ENCODE results near the gene CHI3L1. TPM values are rescaled to one million over a fixed set of nuclear protein-coding genes. Genes with fewer than 3 reads are reported as not detected.

CHI3L1 gene
- total RNA-seq, 1 donor from 2014 or later = 85.1 TPM

DNA sequence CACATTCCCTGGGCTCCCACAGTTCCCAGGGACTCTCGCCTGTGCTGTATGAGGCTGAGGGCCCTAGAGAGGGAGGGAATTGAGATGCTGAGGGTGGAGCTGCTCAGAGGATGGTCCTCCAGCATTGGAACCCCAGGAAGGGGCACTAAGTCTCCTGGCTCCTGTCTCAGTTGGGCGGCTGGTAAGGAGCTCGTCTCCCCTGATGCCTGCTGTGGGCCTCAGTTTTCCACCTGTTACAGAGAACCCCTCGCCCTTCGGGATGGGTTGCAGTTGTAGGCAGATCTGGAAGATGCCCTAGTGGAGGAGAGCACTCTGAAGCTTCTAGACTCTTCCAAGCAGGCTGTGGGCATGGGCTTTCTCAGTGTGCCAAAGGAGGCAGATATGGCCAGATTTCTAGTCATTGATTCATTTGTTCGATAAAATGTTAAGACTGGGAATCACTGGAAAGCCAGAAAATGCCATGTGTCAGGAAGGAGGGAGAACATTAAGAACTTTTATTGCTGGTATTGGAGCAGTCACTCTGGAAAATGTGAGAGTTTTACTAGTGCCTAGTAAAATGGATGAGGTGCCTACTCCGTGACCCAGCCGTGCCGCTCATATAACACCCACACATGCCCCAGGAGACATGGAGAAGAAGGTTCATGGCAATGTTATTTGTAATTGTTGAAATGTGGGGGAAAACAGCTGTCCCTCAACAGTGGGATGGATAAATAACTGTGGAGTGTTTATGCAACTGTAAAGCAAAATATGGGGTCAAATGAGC is 10.1 kb downstream of the CHI3L1 start:
- H3K27ac ChIP-seq = no peak overlapping the region
- H3K4me1 ChIP-seq = peaks cover 12% of the 10 kb centered on the region
- no peak overlapping the region for H3K4me3 ChIP-seq
- H3K27me3 ChIP-seq = no peaks in the 10 kb centered on the region
- ATAC-seq = no peak
- no peaks in the 10 kb centered on the region for H3K9me3 ChIP-seq
- TF ChIP-seq, protein P1, sequence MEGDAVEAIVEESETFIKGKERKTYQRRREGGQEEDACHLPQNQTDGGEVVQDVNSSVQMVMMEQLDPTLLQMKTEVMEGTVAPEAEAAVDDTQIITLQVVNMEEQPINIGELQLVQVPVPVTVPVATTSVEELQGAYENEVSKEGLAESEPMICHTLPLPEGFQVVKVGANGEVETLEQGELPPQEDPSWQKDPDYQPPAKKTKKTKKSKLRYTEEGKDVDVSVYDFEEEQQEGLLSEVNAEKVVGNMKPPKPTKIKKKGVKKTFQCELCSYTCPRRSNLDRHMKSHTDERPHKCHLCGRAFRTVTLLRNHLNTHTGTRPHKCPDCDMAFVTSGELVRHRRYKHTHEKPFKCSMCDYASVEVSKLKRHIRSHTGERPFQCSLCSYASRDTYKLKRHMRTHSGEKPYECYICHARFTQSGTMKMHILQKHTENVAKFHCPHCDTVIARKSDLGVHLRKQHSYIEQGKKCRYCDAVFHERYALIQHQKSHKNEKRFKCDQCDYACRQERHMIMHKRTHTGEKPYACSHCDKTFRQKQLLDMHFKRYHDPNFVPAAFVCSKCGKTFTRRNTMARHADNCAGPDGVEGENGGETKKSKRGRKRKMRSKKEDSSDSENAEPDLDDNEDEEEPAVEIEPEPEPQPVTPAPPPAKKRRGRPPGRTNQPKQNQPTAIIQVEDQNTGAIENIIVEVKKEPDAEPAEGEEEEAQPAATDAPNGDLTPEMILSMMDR (IDR thresholded peaks at IDR 0.05) = no peak
- no peak for DNase-seq
- H3K36me3 ChIP-seq = no peaks in the 10 kb centered on the region
- intact Hi-C loops (cut with DNase I) = no loop called here

DNA sequence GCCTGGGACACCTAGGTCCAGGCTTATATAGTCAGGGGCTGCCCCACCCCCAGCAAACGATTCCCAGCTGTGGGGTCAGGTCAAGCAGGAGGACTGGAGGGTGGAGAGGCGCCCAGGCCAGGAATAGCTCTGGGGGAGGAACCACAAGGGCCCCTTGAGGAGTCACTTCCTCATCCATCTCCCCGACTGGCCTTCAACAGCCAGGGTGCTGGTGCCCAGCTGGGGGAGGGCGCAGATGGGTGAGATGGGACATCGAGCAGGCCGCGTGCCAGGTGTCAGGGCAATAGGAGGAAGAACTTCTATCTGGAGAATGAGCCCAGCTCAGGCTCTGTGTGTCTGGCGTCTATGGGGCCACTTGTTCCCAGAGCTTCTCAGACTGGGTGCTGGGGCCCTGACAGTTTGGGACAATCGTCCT is 10.7 kb downstream of the CHI3L1 start:
- peaks cover 12% of the 10 kb centered on the region for H3K4me1 ChIP-seq
- DNase-seq = no peak
- peak; percentile 65 for ATAC-seq
- H3K27me3 ChIP-seq = no peaks in the 10 kb centered on the region
- no peak overlapping the region for H3K4me3 ChIP-seq
- intact Hi-C loops (cut with DNase I) = no loop called here
- TF ChIP-seq, protein P1 (IDR thresholded peaks at IDR 0.05) = no peak
- no peaks in the 10 kb centered on the region for H3K9me3 ChIP-seq
- H3K27ac ChIP-seq = no peak overlapping the region
- H3K36me3 ChIP-seq = no peaks in the 10 kb centered on the region

DNA sequence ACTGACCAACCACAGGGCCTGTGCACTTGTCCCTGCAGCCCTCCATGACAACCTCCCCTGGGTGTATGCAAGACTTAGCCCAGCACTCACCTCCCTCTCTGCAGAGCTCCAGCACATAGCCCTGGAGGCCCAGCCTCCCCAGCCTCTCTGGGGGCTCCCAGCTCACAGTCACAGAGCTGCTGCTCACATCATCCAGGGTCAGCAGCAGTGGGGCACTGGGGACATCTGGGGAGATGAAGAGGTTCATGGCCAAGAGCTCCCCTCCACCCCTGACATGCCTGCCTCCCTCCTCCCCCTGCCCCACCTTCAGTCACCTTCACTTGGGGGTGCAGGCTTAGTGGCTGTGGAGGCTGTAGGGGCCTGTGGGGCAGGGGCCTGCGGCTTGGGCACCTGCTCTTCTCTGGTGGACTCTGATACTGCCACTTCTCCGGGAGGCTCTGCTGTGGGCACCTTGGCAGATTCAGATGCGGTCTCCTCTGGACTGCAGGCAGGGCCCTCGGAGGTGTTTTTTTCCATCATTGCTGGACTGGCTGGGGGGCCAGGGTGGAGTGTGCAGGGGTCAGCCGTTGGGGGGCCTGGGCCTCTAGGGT is 11.2 kb downstream of the CHI3L1 start, which contains the start of gene MYBPH:
TSS of gene MYBPH (minus strand) at position 590 of the 590 bp plus-strand sequence. CDS start at position 519, 71 bp downstream.
- H3K27me3 ChIP-seq = no peaks in the 10 kb centered on the region
- DNase-seq = no peak
- intact Hi-C loops (cut with DNase I) = no loop called here

DNA sequence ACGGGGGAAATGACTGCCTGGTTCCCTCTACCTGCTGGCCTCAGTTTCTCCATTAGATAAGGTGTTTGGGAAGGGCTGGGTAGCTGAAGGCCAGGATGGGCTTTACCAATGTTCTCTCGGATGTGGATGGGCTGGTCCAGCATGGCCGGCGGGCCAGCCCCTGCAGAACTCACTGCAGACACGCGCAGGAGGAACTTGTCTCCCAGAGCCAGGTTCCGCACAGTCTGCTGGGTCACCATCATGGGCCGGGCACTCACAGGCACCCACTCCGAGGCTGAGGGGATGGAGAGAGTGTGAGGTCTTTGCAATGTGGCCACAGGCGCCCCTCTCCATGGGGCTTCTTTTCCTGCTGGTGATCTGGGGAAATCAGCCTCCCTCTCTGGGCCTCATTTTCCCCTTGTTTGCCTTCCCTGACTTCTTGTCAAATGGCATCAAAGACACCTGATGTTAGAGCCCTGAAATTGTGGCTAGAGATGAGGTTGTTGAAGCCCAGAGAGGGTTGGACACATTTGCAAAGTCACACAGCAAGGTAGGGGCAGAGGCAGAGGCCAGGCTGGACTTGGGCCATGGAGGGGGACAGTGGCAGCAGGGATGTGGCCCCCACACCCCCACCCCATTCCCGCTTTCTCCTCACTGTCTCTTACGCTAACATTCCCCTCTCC is 12.0 kb downstream of the CHI3L1 start:
- peaks cover 12% of the 10 kb centered on the region for H3K4me1 ChIP-seq
- H3K36me3 ChIP-seq = no peaks in the 10 kb centered on the region
- no peak overlapping the region for H3K4me3 ChIP-seq
- no peak for ATAC-seq
- no peaks in the 10 kb centered on the region for H3K9me3 ChIP-seq
- TF ChIP-seq, protein P1 (IDR thresholded peaks at IDR 0.05) = no peak
- H3K27me3 ChIP-seq = no peaks in the 10 kb centered on the region
- no peak overlapping the region for H3K27ac ChIP-seq
- intact Hi-C loops (cut with DNase I) = no loop called here
- DNase-seq = no peak

More for the DNA sequence above, 11.2 kb downstream of the CHI3L1 start, which contains the start of gene MYBPH:
- no peaks in the 10 kb centered on the region for H3K36me3 ChIP-seq
- no peak within 1 kb of the TSS for H3K4me3 ChIP-seq
- H3K4me1 ChIP-seq = peaks cover 12% of the 10 kb centered on the region
- no peak for ATAC-seq
- TF ChIP-seq, protein P1 (IDR thresholded peaks at IDR 0.05) = no peak
- no peak within 1 kb of the TSS for H3K27ac ChIP-seq
- H3K9me3 ChIP-seq = no peaks in the 10 kb centered on the region

DNA sequence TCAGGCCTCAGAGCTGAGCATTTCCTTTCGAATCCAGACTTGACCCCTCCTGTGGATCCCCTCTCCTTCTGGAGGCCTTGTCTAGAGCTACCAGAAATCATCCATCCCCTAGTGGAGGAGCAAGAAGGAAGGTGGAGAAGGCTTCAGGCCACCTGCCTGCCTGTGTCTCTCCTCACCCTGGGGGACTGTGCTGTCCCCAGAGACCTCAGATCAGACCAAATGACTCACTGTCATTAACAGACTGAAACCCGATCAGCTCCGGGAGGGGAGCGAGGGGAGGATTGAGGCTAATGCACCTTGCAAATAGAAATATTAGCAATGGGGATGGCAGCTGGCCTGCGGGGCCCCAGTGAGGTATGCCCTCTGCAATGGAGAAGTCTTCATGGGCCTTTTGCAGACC is 12.9 kb downstream of the CHI3L1 start:
- Histone ChIP-seq H3K27ac (no peak overlapping the region), H3K9me3 (no peaks in the 10 kb centered on the region), H3K27me3 (no peaks in the 10 kb centered on the region), H3K36me3 (no peaks in the 10 kb centered on the region), H3K4me3 (no peak overlapping the region), H3K4me1 (peaks cover 12% of the 10 kb centered on the region)
- intact Hi-C loops (cut with DNase I) = no loop called here
- no peak for DNase-seq
- TF ChIP-seq, protein P1 (IDR thresholded peaks at IDR 0.05) = no peak
- no peak for ATAC-seq

All from upper lobe of right lung (tissue), 1 donor.